ENCODE data around the gene CEP72.
"Not testable (repeated sequence)": the region's sequence is repeated elsewhere in the genome, so short reads cannot be mapped to it uniquely, and the experiment has no call there.

CEP72 gene

DNA sequence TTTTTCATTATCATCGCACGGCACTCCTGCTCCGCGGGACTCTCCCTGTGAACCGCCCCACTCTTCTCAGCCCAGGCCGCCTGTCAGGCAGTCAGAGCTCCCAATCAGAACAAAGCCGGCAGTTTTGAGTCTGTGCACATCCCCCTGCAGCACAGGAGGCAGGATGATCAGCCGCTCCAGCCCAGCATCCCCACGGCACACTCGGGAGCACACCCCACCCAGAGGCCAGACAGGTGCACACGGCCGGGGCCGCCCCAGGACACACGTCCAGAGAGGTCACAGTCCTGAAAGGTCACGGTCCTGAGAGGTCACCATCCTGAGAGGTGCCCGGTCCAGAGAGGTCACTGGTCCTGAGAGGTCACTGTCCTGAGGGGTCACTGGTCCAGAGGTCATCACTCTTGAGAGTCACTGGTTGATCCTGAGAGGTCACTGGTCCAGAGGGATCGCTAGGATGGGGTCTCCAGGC is 72.6 kb downstream of the CEP72 start:
- H3K79me2 ChIP-seq (ENCODE audit: insufficient read depth, low read depth): no peaks in the 10 kb centered on the region
- H3K27ac ChIP-seq: no peak overlapping the region
- H2AFZ ChIP-seq (ENCODE audit: low read depth): no peak overlapping the region
- no peak overlapping the region for H3K9ac ChIP-seq
- H3K36me3 ChIP-seq (ENCODE audit: insufficient read depth): no peaks in the 10 kb centered on the region
- no peaks in the 10 kb centered on the region for H4K20me1 ChIP-seq (ENCODE audit: insufficient read depth)
- H3K27me3 ChIP-seq (ENCODE audit: insufficient read depth, low read depth): no peaks in the 10 kb centered on the region
- H3K4me3 ChIP-seq (IDR thresholded peaks at IDR 0.05; ENCODE audit: insufficient read depth, low read depth, low read length): no peak overlapping the region
- H3K4me2 ChIP-seq: no peak overlapping the region
- no peak for TF ChIP-seq CTCF (conservative IDR thresholded peaks at IDR 0.05; ENCODE audit: low read depth, low read length)
- H3K4me1 ChIP-seq (ENCODE audit: low read depth, poor library complexity, severe bottlenecking): no peaks in the 10 kb centered on the region

GRCh38 chr5:685262-686171 is 73.4 kb downstream of the CEP72 start:
- Histone ChIP-seq H3K9ac (no peak overlapping the region), H3K4me3 (IDR thresholded peaks at IDR 0.05; ENCODE audit: insufficient read depth, low read depth, low read length) (no peak overlapping the region), H3K4me1 (ENCODE audit: low read depth, poor library complexity, severe bottlenecking) (no peaks in the 10 kb centered on the region), H3K4me2 (no peak overlapping the region), H3K27me3 (ENCODE audit: insufficient read depth, low read depth) (no peaks in the 10 kb centered on the region), H3K79me2 (ENCODE audit: insufficient read depth, low read depth) (no peaks in the 10 kb centered on the region), H2AFZ (ENCODE audit: low read depth) (no peak overlapping the region), H4K20me1 (ENCODE audit: insufficient read depth) (no peaks in the 10 kb centered on the region), H3K27ac (no peak overlapping the region), H3K36me3 (ENCODE audit: insufficient read depth) (no peaks in the 10 kb centered on the region)
- TF ChIP-seq CTCF (conservative IDR thresholded peaks at IDR 0.05; ENCODE audit: low read depth, low read length): no peak

- H4K20me1 ChIP-seq (ENCODE audit: insufficient read depth); H3K4me1 ChIP-seq (ENCODE audit: low read depth, poor library complexity, severe bottlenecking); H3K79me2 ChIP-seq (ENCODE audit: insufficient read depth, low read depth); H3K4me3 ChIP-seq (IDR thresholded peaks at IDR 0.05; ENCODE audit: insufficient read depth, low read depth, low read length); H3K9ac ChIP-seq; H3K27ac ChIP-seq; H3K36me3 ChIP-seq (ENCODE audit: insufficient read depth); H3K27me3 ChIP-seq (ENCODE audit: insufficient read depth, low read depth); H2AFZ ChIP-seq (ENCODE audit: low read depth); H3K4me2 ChIP-seq: not testable (repeated sequence)
These were observed 74.0 kb downstream of the CEP72 start for GRCh38 chr5:686172-686523.

DNA sequence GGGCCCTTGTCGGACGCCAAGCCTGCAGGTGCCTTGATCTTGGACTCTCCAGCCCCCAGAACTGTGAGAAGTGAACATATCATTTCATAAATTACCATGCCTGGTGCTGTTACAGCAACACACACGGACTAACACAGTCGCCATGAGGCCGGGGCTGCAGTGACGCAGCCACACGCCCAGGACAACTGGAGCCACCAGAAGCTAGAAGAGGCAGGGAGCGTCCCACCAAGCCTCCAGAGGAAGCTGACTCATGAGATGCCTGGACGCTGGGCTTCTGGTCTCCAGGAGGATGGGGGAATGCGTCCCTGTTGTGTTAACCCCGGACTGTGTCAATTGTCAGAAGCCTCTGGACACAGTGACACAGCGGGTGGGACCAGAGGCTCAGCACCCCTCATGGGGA is 74.8 kb downstream of the CEP72 start:
- not testable (repeated sequence) for H3K4me3 ChIP-seq (IDR thresholded peaks at IDR 0.05; ENCODE audit: insufficient read depth, low read depth, low read length); H3K27ac ChIP-seq; H3K79me2 ChIP-seq (ENCODE audit: insufficient read depth, low read depth); H2AFZ ChIP-seq (ENCODE audit: low read depth); H3K36me3 ChIP-seq (ENCODE audit: insufficient read depth); H3K27me3 ChIP-seq (ENCODE audit: insufficient read depth, low read depth); H4K20me1 ChIP-seq (ENCODE audit: insufficient read depth); H3K4me1 ChIP-seq (ENCODE audit: low read depth, poor library complexity, severe bottlenecking); H3K9ac ChIP-seq; H3K4me2 ChIP-seq

GRCh38 chr5:688348-689010 is 76.3 kb downstream of the CEP72 start:
- not testable (repeated sequence) for H3K4me1 ChIP-seq (ENCODE audit: low read depth, poor library complexity, severe bottlenecking); H3K4me3 ChIP-seq (IDR thresholded peaks at IDR 0.05; ENCODE audit: insufficient read depth, low read depth, low read length); H3K27me3 ChIP-seq (ENCODE audit: insufficient read depth, low read depth); H3K27ac ChIP-seq; H3K36me3 ChIP-seq (ENCODE audit: insufficient read depth); H3K79me2 ChIP-seq (ENCODE audit: insufficient read depth, low read depth); H4K20me1 ChIP-seq (ENCODE audit: insufficient read depth); H3K4me2 ChIP-seq; H2AFZ ChIP-seq (ENCODE audit: low read depth); H3K9ac ChIP-seq

- H3K79me2 ChIP-seq (ENCODE audit: insufficient read depth, low read depth); H3K9ac ChIP-seq; H3K27ac ChIP-seq; H4K20me1 ChIP-seq (ENCODE audit: insufficient read depth); H3K36me3 ChIP-seq (ENCODE audit: insufficient read depth); H3K4me1 ChIP-seq (ENCODE audit: low read depth, poor library complexity, severe bottlenecking); H3K27me3 ChIP-seq (ENCODE audit: insufficient read depth, low read depth); H2AFZ ChIP-seq (ENCODE audit: low read depth); H3K4me3 ChIP-seq (IDR thresholded peaks at IDR 0.05; ENCODE audit: insufficient read depth, low read depth, low read length); H3K4me2 ChIP-seq: not testable (repeated sequence)
These were observed 78.2 kb downstream of the CEP72 start for GRCh38 chr5:690293-690692.

GRCh38 chr5:691049-691448 is 78.9 kb downstream of the CEP72 start:
- not testable (repeated sequence) for H2AFZ ChIP-seq (ENCODE audit: low read depth); H4K20me1 ChIP-seq (ENCODE audit: insufficient read depth); H3K4me3 ChIP-seq (IDR thresholded peaks at IDR 0.05; ENCODE audit: insufficient read depth, low read depth, low read length); H3K4me2 ChIP-seq; H3K4me1 ChIP-seq (ENCODE audit: low read depth, poor library complexity, severe bottlenecking); H3K79me2 ChIP-seq (ENCODE audit: insufficient read depth, low read depth); H3K27ac ChIP-seq; H3K27me3 ChIP-seq (ENCODE audit: insufficient read depth, low read depth); H3K36me3 ChIP-seq (ENCODE audit: insufficient read depth); H3K9ac ChIP-seq

All from KMS-11 (cell line).